Heart left ventricle (tissue), 13 donors: ENCODE results near the gene ADGRD1.

Source experiments
- CTCF ChIP-seq, 12 donors: fragments of 200-600 bp; sonication (generic) in 4 of 12; IDR thresholded peaks; one replicate each; pipeline versions ENCODE4 v1.5.0 to v1.8.0; 2018 to 2022; ENCODE audit warnings: antibody characterized with exemption in 12 of 12, mild to moderate bottlenecking in 5 of 12
- POLR2A ChIP-seq, 2 donors: fragments of 450-650 bp; IDR thresholded peaks; one replicate each; pipeline ENCODE4 v1.6.1; 2017; ENCODE audit warnings: antibody characterized with exemption in 2 of 2, mild to moderate bottlenecking in 2 of 2, moderate library complexity in 2 of 2
- donor health status: ischemic (EF 13 %, LVEDD 7.1; RV severe dilation, severe dysfunction).
- donor health status: DM: no; HTN: yes; CAD: no.
- donor health status: DM: no; HTN: no; CAD: no.
- donor health status: ischemic (EF 25% LVEDD 6.9; RV normal size, moderate dysfunction).
- donor health status: ischemic (EF 25% LVEDD 5.7; RV mildly dilated, moderate dysfunction).
- donor health status: ischemic (EF 35%, LVEDD 5.7; RV mildly dilated, moderate dysfunction).
- donor health status: nonischemic (EF 11% LVEDD 7.7; RV severe dilation, severe dysfunction).
- donor health status: DM: yes; HTN: yes; CAD: no.
- donor health status: PGD.
- donor health status: ischemic (EF 29% LVEDD 5.4; RV normal size, mild dysfunction).
- donor health status: nonischemic (EF 23%, LVEDD 6.1; RV moderate dilation, normal function).

- TF ChIP-seq CTCF (IDR thresholded peaks at IDR 0.05): no peak
- no peak for TF ChIP-seq POLR2A (IDR thresholded peaks at IDR 0.05)
These were observed 198.0 kb downstream of the ADGRD1 start for GRCh38 chr12:131151558-131152345.
